Lung microvascular endothelial cell (primary cell): ENCODE results near the gene PPWD1. TPM values are rescaled to one million over a fixed set of nuclear protein-coding genes. Genes with fewer than 3 reads are reported as not detected.
A peak's percentile ranks its signal among the peaks of the same experiment; 100 is the strongest.
"Not testable (repeated sequence)": the region's sequence is repeated elsewhere in the genome, so short reads cannot be mapped to it uniquely, and the experiment has no call there.

Experiments
- DNase-seq, 2 donors: peaks; one replicate each; pipeline versions ENCODE4 v3.0.0 to v3.0.0-alpha.2; 2010; ENCODE audit warnings: low read depth in 2 of 2
- total RNA-seq: library from RNA; depleted of rRNA; stranded (reverse); fragments of >200 nt; gene quantifications from 2 replicates; pipeline ENCODE4 v1.2.1, GENCODE V29; 2014

PPWD1 gene
- 23.1 and 39.3 TPM in 2 replicates for total RNA-seq

GRCh38 chr5:65562731-65563701 is at the start of gene PPWD1, which contains the start of gene CENPK:
PPWD1 (plus strand) TSS chr5:65563296; CDS start chr5:65563311, 15 bp downstream.
CENPK (minus strand) TSS chr5:65563168; CDS start chr5:65554907, 8,261 bp downstream.
- peak; percentile 97 for DNase-seq

GRCh38 chr5:65525726-65526125 is 37.4 kb upstream of the PPWD1 start:
- no peak for DNase-seq

- no peak for DNase-seq
These were observed 32.2 kb upstream of the PPWD1 start for GRCh38 chr5:65530904-65531303.

GRCh38 chr5:65535529-65535987 is 27.5 kb upstream of the PPWD1 start:
- DNase-seq, result no peak

GRCh38 chr5:65539827-65540226 is 23.3 kb upstream of the PPWD1 start:
- DNase-seq, result peak in 1 of 2 donors; percentile 3

GRCh38 chr5:65544473-65544872 is 18.6 kb upstream of the PPWD1 start:
- DNase-seq, result no peak

- no peak for DNase-seq
These were observed 17.0 kb upstream of the PPWD1 start for GRCh38 chr5:65546141-65546540.

- DNase-seq, result no peak
These were observed 14.8 kb upstream of the PPWD1 start for GRCh38 chr5:65548281-65548680.

- DNase-seq, result no peak
These were observed 9.2 kb upstream of the PPWD1 start for GRCh38 chr5:65553941-65554340.

GRCh38 chr5:65555287-65555686 is 7.8 kb upstream of the PPWD1 start:
- DNase-seq, result peak in 1 of 2 donors; percentile 15

GRCh38 chr5:65556181-65556580 is 6.9 kb upstream of the PPWD1 start:
- no peak for DNase-seq

GRCh38 chr5:65556718-65557117 is 6.4 kb upstream of the PPWD1 start:
- DNase-seq, result no peak

- DNase-seq, result peak; percentile 4 to 38
These were observed 681 bp downstream of the PPWD1 start for GRCh38 chr5:65563777-65564176.

- no peak for DNase-seq
These were observed 3.4 kb downstream of the PPWD1 start for GRCh38 chr5:65566505-65566904.

GRCh38 chr5:65570598-65571226 is 7.6 kb downstream of the PPWD1 start:
- DNase-seq, result no peak

- no peak for DNase-seq
These were observed 14.0 kb downstream of the PPWD1 start for GRCh38 chr5:65577141-65577540.

GRCh38 chr5:65588694-65589093 is 25.6 kb downstream of the PPWD1 start:
- DNase-seq, result peak; percentile 1 to 3

GRCh38 chr5:65601761-65602160 is 38.7 kb downstream of the PPWD1 start:
- DNase-seq, result not testable (repeated sequence)

- DNase-seq, result no peak
These were observed 48.4 kb downstream of the PPWD1 start for GRCh38 chr5:65611524-65611923.

- no peak for DNase-seq
These were observed 49.3 kb downstream of the PPWD1 start for GRCh38 chr5:65612298-65612907.

- DNase-seq, result no peak
These were observed 56.9 kb downstream of the PPWD1 start for GRCh38 chr5:65620021-65620420.

- not testable (repeated sequence) for DNase-seq
These were observed 58.9 kb downstream of the PPWD1 start for GRCh38 chr5:65621961-65622360.
